GM23338 (cell line): ENCODE data around the gene GRIK4. TPM values are rescaled to one million over a fixed set of nuclear protein-coding genes. Genes with fewer than 3 reads are reported as not detected.

Experiments used
- ATAC-seq: fragments of 200-7000 bp; cut with Tn5 transposase; 3 replicates; pipeline ENCODE4 v1.9.1; 2020
- DNase-seq: peaks from one replicate; pipeline ENCODE4 v3.0.0-alpha.2; 2015; ENCODE audit warnings: low spot score
- H2AFZ ChIP-seq: fragments of 200-600 bp; sonication (generic); 2 replicates; pipeline ENCODE4 v1.8.0; 2016; ENCODE audit warnings: antibody characterized with exemption, mild to moderate bottlenecking, moderate library complexity
- H3F3A ChIP-seq: fragments of 200-600 bp; sonication (generic); replicated peaks from 2 replicates; pipeline ENCODE4 v1.8.0; 2017; ENCODE audit warnings: antibody characterized with exemption, mixed run types, low read depth
- H3K27ac ChIP-seq: fragments of 200-600 bp; sonication (generic); 2 replicates; pipeline ENCODE4 v1.6.1; 2016; ENCODE audit warnings: low read depth
- H3K27me3 ChIP-seq: fragments of 200-600 bp; sonication (generic); 2 replicates; pipeline ENCODE4 v1.8.0; 2016; ENCODE audit warnings: mild to moderate bottlenecking, mixed run types, moderate library complexity; ENCODE audit not compliant: insufficient read depth
- H3K36me3 ChIP-seq: fragments of 200-600 bp; sonication (generic); 2 replicates; pipeline ENCODE4 v1.8.0; 2016; ENCODE audit warnings: mild to moderate bottlenecking; ENCODE audit not compliant: insufficient read depth
- H3K4me1 ChIP-seq: fragments of 200-600 bp; sonication (generic); 2 replicates; pipeline ENCODE4 v1.8.0; 2016; ENCODE audit warnings: mild to moderate bottlenecking, moderate library complexity; ENCODE audit not compliant: insufficient read depth
- H3K4me2 ChIP-seq: fragments of 200-600 bp; sonication (generic); 2 replicates; pipeline ENCODE4 v1.7.1; 2017; ENCODE audit warnings: mixed run types
- H3K4me3 ChIP-seq: fragments of 200-600 bp; sonication (generic); 2 replicates; pipeline ENCODE4 v1.6.1; 2016; ENCODE audit warnings: mixed run types
- H3K79me2 ChIP-seq: fragments of 200-600 bp; sonication (generic); replicated peaks from 2 replicates; pipeline ENCODE4 v1.8.0; 2017; ENCODE audit warnings: mild to moderate bottlenecking; ENCODE audit not compliant: insufficient read depth
- H3K9me2 ChIP-seq: fragments of 200-600 bp; sonication (generic); 2 replicates; pipeline ENCODE4 v1.8.0; 2017; ENCODE audit not compliant: insufficient read depth
- H4K20me1 ChIP-seq: fragments of 200-600 bp; sonication (generic); replicated peaks from 2 replicates; pipeline ENCODE4 v1.8.0; 2017; ENCODE audit warnings: mild to moderate bottlenecking; ENCODE audit not compliant: insufficient read depth
- H3K27ac Mint-ChIP-seq: 2 replicates; pipeline ENCODE4 v1.8.0; 2020; ENCODE audit warnings: inconsistent platforms, mild to moderate bottlenecking, moderate library complexity, mixed read lengths
- H3K27me3 Mint-ChIP-seq: 3 replicates; pipeline ENCODE4 v1.8.0; 2022; ENCODE audit warnings: low read depth, mild to moderate bottlenecking, moderate library complexity, mixed read lengths, inconsistent platforms; ENCODE audit not compliant: insufficient read depth, poor library complexity
- H3K36me3 Mint-ChIP-seq: 3 replicates; pipeline ENCODE4 v1.8.0; 2021; ENCODE audit warnings: low read depth, mild to moderate bottlenecking, inconsistent platforms, moderate library complexity, mixed read lengths
- H3K4me1 Mint-ChIP-seq: 3 replicates; pipeline ENCODE4 v1.8.0; 2020; ENCODE audit warnings: mild to moderate bottlenecking, inconsistent platforms, mixed read lengths
- H3K4me3 Mint-ChIP-seq: 3 replicates; pipeline ENCODE4 v1.8.0; 2021; ENCODE audit warnings: moderate library complexity, mild to moderate bottlenecking, inconsistent platforms, mixed read lengths
- H3K9me3 Mint-ChIP-seq: 3 replicates; pipeline ENCODE4 v1.8.0; 2020; ENCODE audit warnings: moderate library complexity, mild to moderate bottlenecking, inconsistent platforms, mixed read lengths
- CREB1 ChIP-seq: fragments of 250-450 bp; sonication (Bioruptor Pico); IDR thresholded peaks from 2 replicates; pipeline ENCODE4 v1.5.0; 2020; ENCODE audit warnings: low read depth, mild to moderate bottlenecking, moderate library complexity
- CTCF ChIP-seq, 2 experiments: fragments of 200-600 bp in 1 of 2; sonication (generic) in 1 of 2; conservative IDR thresholded peaks; 2 replicates each; pipeline versions ENCODE4 v1.5.1 to v1.6.1; 2016 to 2017; ENCODE audit warnings: antibody characterized with exemption in 2 of 2, low read depth in 2 of 2, mild to moderate bottlenecking in 2 of 2, moderate library complexity in 1 of 2
- EZH2 ChIP-seq: fragments of 200-600 bp; sonication (generic); IDR thresholded peaks from one replicate; pipeline ENCODE4 v1.8.0; 2017; ENCODE audit warnings: antibody characterized with exemption, mild to moderate bottlenecking, low read depth; ENCODE audit not compliant: unreplicated experiment
- EZH2phosphoT487 ChIP-seq: fragments of 200-600 bp; sonication (generic); IDR thresholded peaks from one replicate; pipeline ENCODE4 v1.8.1; 2018; ENCODE audit warnings: antibody characterized with exemption; ENCODE audit not compliant: unreplicated experiment
- JUNB ChIP-seq: IDR thresholded peaks from one replicate; pipeline ENCODE4 v1.6.1; 2016; ENCODE audit warnings: antibody characterized with exemption; ENCODE audit not compliant: unreplicated experiment
- NANOG ChIP-seq: IDR thresholded peaks from 2 replicates; pipeline ENCODE4 v1.6.1; 2016; ENCODE audit warnings: antibody characterized with exemption, borderline replicate concordance
- STAT1 ChIP-seq: IDR thresholded peaks from one replicate; pipeline ENCODE4 v1.6.1; 2016; ENCODE audit warnings: antibody characterized with exemption; ENCODE audit not compliant: unreplicated experiment
- ZNF114 ChIP-seq: fragments of 250-450 bp; sonication (Bioruptor Pico); IDR thresholded peaks from 2 replicates; pipeline ENCODE4 v1.5.0; 2020; ENCODE audit warnings: mild to moderate bottlenecking, moderate library complexity
- ZNF331 ChIP-seq: fragments of 250-450 bp; sonication (Bioruptor Pico); IDR thresholded peaks from 2 replicates; pipeline ENCODE4 v1.5.0; 2020; ENCODE audit warnings: low read depth, mild to moderate bottlenecking, moderate library complexity
- polyA plus RNA-seq: library from polyadenylated mRNA; unstranded; fragments of >200 nt; fragmentation: Nextera tagmentation; extraction: Ambion mirVana; gene quantifications from 2 replicates; pipeline ENCODE4 v1.2.1, GENCODE V29; 2016
- total RNA-seq: library from RNA; depleted of rRNA; stranded (reverse); fragments of >200 nt; shearing (Covaris generic); gene quantifications from 2 replicates; pipeline ENCODE4 v1.2.3, GENCODE V29; 2014
- TF ChIP-seq, protein P1 (sequence below): IDR thresholded peaks from one replicate; pipeline ENCODE4 v1.6.1; 2018; ENCODE audit warnings: antibody characterized with exemption; ENCODE audit not compliant: unreplicated experiment
- TF ChIP-seq, protein P2 (sequence below): IDR thresholded peaks from 2 replicates; pipeline ENCODE4 v1.6.1; 2016; ENCODE audit warnings: antibody characterized with exemption

Gene GRIK4
- total and polyA plus RNA-seq, 2 experiments from 2014 or later, result 0.63 to 2.2 TPM

DNA sequence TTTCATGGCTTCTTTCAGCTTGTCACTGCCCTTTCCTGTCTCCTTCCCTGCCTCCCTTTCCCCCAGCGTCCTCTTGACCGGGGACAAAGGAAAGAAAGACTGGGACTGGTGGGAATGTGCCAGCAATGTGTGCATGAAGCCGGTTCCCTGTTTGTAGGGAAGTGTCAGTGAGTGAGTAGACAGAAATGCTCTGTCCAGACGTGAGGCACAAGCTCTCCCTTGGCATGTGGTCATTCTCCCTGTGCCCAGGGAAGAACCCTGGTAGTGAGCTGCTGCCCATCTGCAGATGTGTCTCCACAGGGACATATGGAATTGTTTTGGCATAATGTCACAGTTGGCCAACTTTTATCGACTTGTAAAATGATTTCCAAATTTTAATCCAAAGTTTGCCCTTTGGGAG is 426.0 kb downstream of the GRIK4 start (continued):
- TF ChIP-seq, protein P1, sequence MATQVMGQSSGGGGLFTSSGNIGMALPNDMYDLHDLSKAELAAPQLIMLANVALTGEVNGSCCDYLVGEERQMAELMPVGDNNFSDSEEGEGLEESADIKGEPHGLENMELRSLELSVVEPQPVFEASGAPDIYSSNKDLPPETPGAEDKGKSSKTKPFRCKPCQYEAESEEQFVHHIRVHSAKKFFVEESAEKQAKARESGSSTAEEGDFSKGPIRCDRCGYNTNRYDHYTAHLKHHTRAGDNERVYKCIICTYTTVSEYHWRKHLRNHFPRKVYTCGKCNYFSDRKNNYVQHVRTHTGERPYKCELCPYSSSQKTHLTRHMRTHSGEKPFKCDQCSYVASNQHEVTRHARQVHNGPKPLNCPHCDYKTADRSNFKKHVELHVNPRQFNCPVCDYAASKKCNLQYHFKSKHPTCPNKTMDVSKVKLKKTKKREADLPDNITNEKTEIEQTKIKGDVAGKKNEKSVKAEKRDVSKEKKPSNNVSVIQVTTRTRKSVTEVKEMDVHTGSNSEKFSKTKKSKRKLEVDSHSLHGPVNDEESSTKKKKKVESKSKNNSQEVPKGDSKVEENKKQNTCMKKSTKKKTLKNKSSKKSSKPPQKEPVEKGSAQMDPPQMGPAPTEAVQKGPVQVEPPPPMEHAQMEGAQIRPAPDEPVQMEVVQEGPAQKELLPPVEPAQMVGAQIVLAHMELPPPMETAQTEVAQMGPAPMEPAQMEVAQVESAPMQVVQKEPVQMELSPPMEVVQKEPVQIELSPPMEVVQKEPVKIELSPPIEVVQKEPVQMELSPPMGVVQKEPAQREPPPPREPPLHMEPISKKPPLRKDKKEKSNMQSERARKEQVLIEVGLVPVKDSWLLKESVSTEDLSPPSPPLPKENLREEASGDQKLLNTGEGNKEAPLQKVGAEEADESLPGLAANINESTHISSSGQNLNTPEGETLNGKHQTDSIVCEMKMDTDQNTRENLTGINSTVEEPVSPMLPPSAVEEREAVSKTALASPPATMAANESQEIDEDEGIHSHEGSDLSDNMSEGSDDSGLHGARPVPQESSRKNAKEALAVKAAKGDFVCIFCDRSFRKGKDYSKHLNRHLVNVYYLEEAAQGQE, result no peak
- no peak for TF ChIP-seq ZNF114 (CRISPR knock-in tag)
- TF ChIP-seq STAT1, result no peak

DNA sequence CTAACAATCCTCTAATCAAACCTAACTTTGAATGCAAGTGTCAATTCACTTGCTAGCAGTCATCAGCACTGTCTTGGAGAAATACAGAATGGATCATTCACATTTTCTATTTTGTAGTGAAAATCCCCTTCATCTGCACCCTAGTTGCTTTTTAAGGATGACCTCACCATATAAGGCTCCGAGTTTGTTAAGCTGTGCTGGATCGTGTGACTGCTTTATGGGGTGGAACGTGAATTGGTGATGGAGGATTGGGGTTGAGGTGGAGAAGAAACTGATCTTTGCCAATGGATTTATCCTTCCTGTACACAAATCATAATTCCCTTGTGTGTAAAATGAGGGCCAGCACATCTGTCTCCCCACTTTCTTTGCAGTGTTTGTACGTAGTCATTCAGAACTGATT is 426.7 kb downstream of the GRIK4 start:
- no peak overlapping the region for H3K4me3 ChIP-seq
- DNase-seq, result no peak
- Mint-ChIP-seq H3K4me3 (no peak overlapping the region; the same call in 2 of the 3 replicates), H3K9me3 (no peaks in the 10 kb centered on the region; the same call in 2 of the 3 replicates), H3K36me3 (peaks cover 4% of the 10 kb centered on the region; the same call in 1 of the 3 replicates), H3K27ac (no peak overlapping the region), H3K4me1 (peaks cover 19% of the 10 kb centered on the region), H3K27me3 (peaks cover 3% of the 10 kb centered on the region)
- no peaks in the 10 kb centered on the region for H4K20me1 ChIP-seq
- no peak overlapping the region for H3K27ac ChIP-seq
- peak overlapping the region; percentile 13; the same call in 1 of the 2 replicates for H3K4me2 ChIP-seq
- H3K27me3 ChIP-seq, result no peaks in the 10 kb centered on the region
- H3K36me3 ChIP-seq, result no peaks in the 10 kb centered on the region
- H3F3A ChIP-seq, result no peaks in the 10 kb centered on the region
- ATAC-seq, result 0 out of 3 replicates have a peak, but pooled peaks have one; percentile 10
- H3K4me1 ChIP-seq, result peaks cover 15% of the 10 kb centered on the region
- H2AFZ ChIP-seq, result no peak overlapping the region
- H3K9me2 ChIP-seq, result 0 out of 2 replicates have a peak, but pooled peaks cover 5% of the 10 kb centered on the region
- no peaks in the 10 kb centered on the region for H3K79me2 ChIP-seq
- TF ChIP-seq ZNF114 (CRISPR knock-in tag), result no peak
- TF ChIP-seq EZH2phosphoT487, result no peak
- TF ChIP-seq, protein P2, sequence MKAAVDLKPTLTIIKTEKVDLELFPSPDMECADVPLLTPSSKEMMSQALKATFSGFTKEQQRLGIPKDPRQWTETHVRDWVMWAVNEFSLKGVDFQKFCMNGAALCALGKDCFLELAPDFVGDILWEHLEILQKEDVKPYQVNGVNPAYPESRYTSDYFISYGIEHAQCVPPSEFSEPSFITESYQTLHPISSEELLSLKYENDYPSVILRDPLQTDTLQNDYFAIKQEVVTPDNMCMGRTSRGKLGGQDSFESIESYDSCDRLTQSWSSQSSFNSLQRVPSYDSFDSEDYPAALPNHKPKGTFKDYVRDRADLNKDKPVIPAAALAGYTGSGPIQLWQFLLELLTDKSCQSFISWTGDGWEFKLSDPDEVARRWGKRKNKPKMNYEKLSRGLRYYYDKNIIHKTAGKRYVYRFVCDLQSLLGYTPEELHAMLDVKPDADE, result no peak
- TF ChIP-seq ZNF331 (CRISPR knock-in tag), result no peak
- TF ChIP-seq, protein P1, result no peak
- TF ChIP-seq CREB1, result no peak
- no peak for TF ChIP-seq CTCF (conservative IDR thresholded peaks at IDR 0.05; ENCODE audit: low read depth in 2 of 2)
- TF ChIP-seq EZH2, result no peak
- no peak for TF ChIP-seq JUNB
- TF ChIP-seq NANOG, result no peak
